NCI-H2227 treated with DMSO at 0.1 percent for 48 hours (cell line): ENCODE results near the gene TRIM71.

Source experiments
- DNase-seq: peaks from one replicate; lab custom pipeline; 2025; lab: John Stamatoyannopoulos, UW

The TRIM71 gene

GRCh38 chr3:32866533-32866932 lies 48.7 kb downstream of the TRIM71 start:
- no peak for DNase-seq

DNA sequence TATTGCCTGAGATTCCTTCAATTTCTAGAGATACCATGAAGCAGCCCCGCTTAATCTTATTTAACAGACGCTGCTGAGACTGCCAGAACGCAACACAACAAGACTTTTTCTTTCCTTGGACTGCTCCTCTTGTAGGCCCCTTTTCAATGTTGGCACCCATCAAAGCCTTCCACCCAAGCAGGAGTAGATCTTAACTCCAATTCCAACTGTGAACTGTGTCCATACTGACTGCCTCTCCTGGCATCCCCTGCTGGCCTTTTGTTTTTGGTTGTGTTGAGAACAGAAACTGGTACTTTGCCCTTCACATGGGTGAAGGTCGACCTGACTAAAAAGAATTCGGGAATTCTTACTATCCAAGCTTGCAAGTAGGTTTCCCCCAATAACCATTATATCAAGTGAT lies 50.2 kb downstream of the TRIM71 start:
- DNase-seq, result no peak

GRCh38 chr3:32868719-32869512 lies 51.1 kb downstream of the TRIM71 start:
- no peak for DNase-seq

GRCh38 chr3:32869513-32870047 lies 51.8 kb downstream of the TRIM71 start:
- DNase-seq, result no peak

GRCh38 chr3:32870373-32871095 lies 52.7 kb downstream of the TRIM71 start:
- DNase-seq, result no peak

DNA sequence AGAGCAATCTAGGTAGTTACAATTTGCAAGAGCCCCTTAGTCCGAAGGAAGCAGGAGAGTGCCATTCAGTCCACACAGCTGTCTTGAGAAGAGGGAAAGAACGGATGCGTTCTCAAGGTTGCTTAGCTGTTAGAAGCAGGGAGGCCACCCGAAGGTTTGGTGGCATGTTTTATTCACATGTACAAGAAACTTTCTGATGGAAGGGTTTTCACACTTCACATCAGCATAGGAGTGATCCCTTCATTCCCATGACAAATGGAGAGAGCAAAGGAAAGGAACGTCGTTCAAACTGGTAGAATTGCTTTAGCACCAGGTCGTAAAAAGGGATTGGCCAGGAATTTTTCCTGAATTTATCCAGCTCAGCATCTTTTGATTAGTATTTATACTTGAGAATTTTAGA lies 53.5 kb downstream of the TRIM71 start:
- no peak for DNase-seq

DNA sequence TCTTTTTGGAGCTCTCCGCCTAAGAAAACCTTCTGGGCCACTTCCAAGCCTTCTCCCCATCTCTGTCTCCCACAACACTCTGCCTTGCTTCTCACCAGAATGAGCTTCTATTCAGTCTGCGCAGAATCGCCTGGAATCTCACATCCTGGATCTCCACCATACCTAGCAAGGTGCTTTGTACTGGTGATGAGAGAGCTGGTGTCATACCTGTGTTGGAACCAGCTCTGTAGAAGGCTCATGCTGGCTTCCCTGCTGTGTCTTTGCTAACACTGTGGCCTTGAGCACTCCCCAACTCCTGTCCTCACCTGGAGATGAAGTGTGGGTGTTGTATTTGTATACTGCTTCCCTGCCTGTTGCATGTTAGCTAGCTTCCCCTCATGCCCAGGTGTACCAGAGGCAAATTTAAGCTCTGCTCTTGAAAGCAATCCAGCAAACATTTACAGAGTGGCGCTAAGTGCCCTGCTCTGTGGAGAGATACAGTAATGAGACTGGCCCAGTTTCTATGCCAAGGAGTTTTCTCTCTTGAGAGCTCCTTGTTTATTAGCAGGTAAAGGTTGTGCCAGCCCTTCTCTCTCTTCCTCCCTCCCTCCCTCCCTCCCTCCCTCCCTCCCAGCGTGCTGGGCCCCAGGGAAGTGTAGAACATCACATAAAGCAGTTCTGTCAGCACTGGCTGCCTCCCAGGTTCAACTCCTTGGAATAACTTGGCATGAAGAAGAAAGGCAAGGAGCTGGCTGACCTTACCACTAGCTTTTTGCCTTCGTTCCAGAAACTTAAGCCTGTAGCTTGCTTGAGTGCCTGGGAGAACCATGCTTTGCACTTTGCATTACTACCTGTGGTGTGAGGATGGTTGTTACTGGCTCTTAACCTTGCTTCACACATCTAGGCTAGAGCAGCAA lies 54.9 kb downstream of the TRIM71 start:
- DNase-seq, result no peak

- DNase-seq, result no peak
Measured at GRCh38 chr3:32873531-32874130, 55.8 kb downstream of the TRIM71 start.

DNA sequence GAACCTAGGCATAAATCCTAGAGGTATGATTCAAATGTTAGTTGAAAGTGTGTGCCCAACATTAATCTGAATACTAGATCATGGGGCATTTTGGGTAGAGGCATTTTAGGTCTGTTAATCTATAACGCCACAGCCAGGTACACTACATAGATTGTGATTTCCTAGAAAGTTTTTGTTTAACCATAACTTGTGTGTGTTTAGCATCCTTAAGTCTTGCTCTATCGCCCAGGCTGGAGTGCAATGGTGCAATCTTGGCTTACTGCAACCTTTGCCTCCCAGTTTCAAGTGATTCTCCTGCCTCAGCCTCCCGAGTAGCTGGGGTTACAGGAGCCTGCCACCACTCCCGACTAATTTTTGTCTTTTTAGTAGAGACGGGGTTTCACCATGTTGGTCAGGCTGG lies 59.1 kb downstream of the TRIM71 start:
- DNase-seq, result no peak

GRCh38 chr3:32877598-32877997 lies 59.8 kb downstream of the TRIM71 start:
- DNase-seq, result no peak

- no peak for DNase-seq
Measured at GRCh38 chr3:32880225-32880624, 62.4 kb downstream of the TRIM71 start.

- DNase-seq, result no peak
Measured at GRCh38 chr3:32881624-32882023, 63.8 kb downstream of the TRIM71 start.

GRCh38 chr3:32882189-32882588 lies 64.4 kb downstream of the TRIM71 start:
- no peak for DNase-seq

DNA sequence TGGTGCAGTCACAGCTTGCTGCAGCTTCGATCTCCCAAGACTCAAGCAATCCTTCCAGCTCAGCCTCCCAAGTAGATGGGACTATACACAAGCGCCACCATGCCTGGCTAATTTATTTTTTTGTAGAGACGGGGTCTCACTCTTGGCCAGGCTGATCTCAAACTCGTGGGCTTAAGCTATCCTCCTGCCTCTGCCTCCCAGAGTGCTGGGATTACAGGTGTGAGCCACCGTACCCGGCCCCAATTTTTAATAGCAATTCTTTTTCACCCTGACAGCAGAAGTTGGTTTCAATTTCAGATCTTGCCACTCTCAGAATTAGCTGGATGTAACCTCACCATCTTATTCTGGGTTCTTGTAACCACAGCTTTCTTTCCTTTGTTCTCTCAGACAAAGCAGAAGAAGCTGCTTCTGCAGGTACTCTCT lies 64.8 kb downstream of the TRIM71 start:
- DNase-seq, result no peak

DNA sequence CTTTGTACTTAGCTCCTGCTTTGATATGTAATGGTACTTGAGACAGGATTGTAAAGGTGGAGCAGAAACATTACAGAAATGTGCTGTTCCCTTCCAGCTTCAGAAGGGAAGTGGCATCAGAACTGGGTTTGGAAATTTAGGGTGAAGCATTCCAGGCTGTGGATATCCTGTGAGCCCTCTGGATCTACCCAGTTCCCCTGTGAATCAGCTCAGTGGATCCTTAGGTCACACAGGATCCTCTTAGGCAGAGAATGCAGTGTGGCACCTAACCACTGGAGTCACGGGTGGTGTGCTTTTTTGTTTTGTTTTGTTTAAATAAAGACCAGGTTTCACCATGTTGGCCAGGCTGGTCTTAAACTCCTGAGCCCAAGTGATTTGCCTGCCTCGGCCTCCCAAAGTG lies 66.0 kb downstream of the TRIM71 start:
- DNase-seq, result no peak

- DNase-seq, result no peak
Measured at GRCh38 chr3:32884591-32884990, 66.8 kb downstream of the TRIM71 start.

DNA sequence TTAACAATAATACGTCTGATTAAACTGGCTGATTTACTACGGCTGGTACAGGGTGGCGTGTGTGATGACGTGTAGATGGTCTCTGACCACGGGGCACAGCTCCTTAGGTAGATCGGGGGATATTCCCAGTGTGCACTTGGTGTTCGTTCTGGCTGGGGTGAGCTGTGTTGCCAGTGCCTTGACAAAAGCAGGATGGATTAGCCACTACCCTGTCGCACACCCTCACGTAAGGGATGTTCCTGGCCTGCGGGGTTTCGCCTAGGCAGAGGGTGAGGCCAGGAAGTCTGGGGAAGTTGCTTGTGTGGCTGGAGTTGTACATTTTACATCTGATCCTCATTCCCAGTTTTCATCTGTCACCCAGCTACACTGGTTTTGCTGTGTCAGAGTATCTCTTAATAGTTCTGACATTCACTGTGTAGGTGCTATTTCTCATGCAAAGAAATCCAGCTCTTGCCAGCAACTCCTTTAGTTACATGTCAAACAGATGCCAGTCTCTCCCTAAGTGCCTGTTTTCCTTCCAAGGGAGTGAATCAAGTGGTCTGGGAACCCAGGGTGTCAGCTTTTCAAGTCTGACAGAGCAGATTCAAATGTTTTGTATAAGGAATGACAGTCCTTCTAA lies 67.6 kb downstream of the TRIM71 start:
- DNase-seq, result no peak

DNA sequence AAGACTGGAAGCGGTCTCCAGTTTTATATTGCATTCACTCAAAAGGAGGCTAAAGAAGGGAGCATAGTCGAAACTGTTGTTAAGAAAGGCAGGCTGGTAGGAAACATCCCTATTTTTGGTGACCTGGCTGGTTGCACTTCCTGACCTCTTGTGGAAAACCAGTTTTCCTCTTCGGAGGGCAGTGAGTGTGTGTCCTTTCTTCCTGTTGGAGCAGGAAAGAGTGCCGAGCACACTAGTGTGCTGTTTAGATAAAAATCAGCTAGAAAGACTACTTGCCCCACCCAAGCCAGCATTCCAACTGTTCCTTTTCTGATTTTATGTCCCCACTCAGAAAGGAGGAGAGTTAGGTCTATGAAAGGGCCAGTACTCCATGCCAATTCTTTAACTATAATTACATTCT lies 68.5 kb downstream of the TRIM71 start:
- no peak for DNase-seq

DNA sequence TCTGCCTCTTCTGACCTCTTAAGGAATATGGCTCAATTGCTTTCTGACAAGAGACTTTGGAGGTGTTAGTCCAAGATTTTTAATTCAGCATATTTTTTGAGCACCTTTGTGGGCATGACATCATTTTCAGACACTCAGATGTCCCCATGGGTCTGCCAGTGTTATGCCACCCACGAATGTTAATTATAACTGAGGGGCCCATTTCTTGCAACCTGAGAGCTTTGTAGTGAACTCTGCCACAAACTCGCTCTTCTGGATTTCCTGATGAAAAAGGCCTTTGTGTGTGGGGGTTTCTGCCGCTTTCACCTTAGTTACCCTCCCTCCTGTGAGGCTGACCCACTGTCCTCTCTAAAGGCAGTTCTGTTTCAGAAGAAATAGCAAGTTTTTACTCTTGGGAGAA lies 69.1 kb downstream of the TRIM71 start:
- DNase-seq, result no peak

DNA sequence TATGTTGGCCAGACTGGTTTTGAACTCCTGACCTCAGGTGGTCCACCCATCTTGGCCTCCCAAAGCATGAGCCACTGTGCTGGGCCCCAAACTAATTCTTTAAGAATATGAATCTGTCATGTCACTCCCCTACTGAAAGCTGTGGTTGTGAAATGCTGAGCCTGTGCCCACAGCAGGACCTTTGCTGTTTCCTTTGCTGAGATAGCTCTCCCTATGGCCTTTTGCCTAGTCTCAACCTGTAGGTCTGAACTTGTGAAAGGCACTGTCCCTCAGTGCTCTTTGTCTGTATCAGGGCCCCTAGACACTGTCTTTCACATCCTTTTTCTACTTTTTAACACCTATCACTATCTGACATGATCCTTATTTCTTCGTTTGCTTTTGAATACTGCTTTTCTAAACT lies 70.9 kb downstream of the TRIM71 start:
- no peak for DNase-seq
